SK-N-MC (cell line): Measurements from ENCODE around the gene SPTBN4.

Source experiments
- DNase-seq: peaks from one replicate; pipeline ENCODE4 v3.0.0-alpha.2; 2011; ENCODE audit warnings: low read depth, low spot score
- H3K27ac ChIP-seq: fragments of 200-600 bp; sonication (generic); 2 replicates; pipeline ENCODE4 v1.5.1; 2016; ENCODE audit warnings: mixed run types
- H3K36me3 ChIP-seq: fragments of 200-600 bp; sonication (generic); 2 replicates; pipeline ENCODE4 v1.6.1; 2017; ENCODE audit warnings: antibody characterized with exemption, low read length, mixed read lengths; ENCODE audit not compliant: insufficient read depth
- H3K4me3 ChIP-seq: fragments of 200-600 bp; sonication (generic); 2 replicates; pipeline ENCODE4 v1.5.1; 2016
- H3K9ac ChIP-seq: fragments of 200-600 bp; sonication (generic); 2 replicates; pipeline ENCODE4 v1.8.0; 2017; ENCODE audit warnings: mixed run types, mixed read lengths; ENCODE audit not compliant: insufficient read length
- H3K9me3 ChIP-seq: fragments of 200-600 bp; sonication (generic); 2 replicates; pipeline ENCODE4 v1.6.1; 2017; ENCODE audit warnings: low read depth, mild to moderate bottlenecking, antibody characterized with exemption, low read length, moderate library complexity, mixed read lengths
- EZH2 ChIP-seq: fragments of 200-600 bp; sonication (generic); IDR thresholded peaks from one replicate; pipeline ENCODE4 v1.6.1; 2017; ENCODE audit warnings: antibody characterized with exemption
- FOXP2 ChIP-seq: optimal IDR thresholded peaks from 2 replicates; pipeline ENCODE3; 2011; ENCODE audit warnings: mild to moderate bottlenecking, moderate library complexity; ENCODE audit not compliant: insufficient read depth; ENCODE audit errors: extremely low read length, control extremely low read depth
- POLR2AphosphoS5 ChIP-seq: IDR thresholded peaks from 2 replicates; pipeline ENCODE4 v1.6.1; 2012; ENCODE audit warnings: mild to moderate bottlenecking, low read depth, low read length, borderline replicate concordance

The SPTBN4 gene

GRCh38 chr19:40575326-40575725 is 108.5 kb downstream of the SPTBN4 start:
- Histone ChIP-seq H3K9ac (no peak overlapping the region), H3K27ac (no peak overlapping the region), H3K4me3 (no peak overlapping the region)

GRCh38 chr19:40576151-40576584 is 109.4 kb downstream of the SPTBN4 start:
- Histone ChIP-seq H3K27ac (no peak overlapping the region), H3K4me3 (peak overlapping the region; percentile 88), H3K36me3 (peaks cover 11% of the 10 kb centered on the region; the same call in 1 of the 2 replicates), H3K9me3 (no peaks in the 10 kb centered on the region), H3K9ac (no peak overlapping the region)
- TF ChIP-seq POLR2AphosphoS5, result no peak
- no peak for TF ChIP-seq EZH2
- no peak for TF ChIP-seq FOXP2
- DNase-seq, result no peak

More at GRCh38 chr19:40575326-40575725, 108.5 kb downstream of the SPTBN4 start:
- Histone ChIP-seq H3K9me3 (no peaks in the 10 kb centered on the region), H3K36me3 (peaks cover 8% of the 10 kb centered on the region; the same call in 1 of the 2 replicates)
- no peak for TF ChIP-seq POLR2AphosphoS5
- TF ChIP-seq FOXP2, result no peak
- no peak for TF ChIP-seq EZH2
- no peak for DNase-seq

GRCh38 chr19:40576585-40577451 is 110.0 kb downstream of the SPTBN4 start, which contains the start of gene SHKBP1:
Gene SHKBP1, plus strand, starts transcription at chr19:40576873. Its CDS starts 27 bp downstream, at chr19:40576900.
- DNase-seq, result peak; percentile 66
- H3K9ac ChIP-seq, result peak within 1 kb of the TSS; percentile 80
- H3K36me3 ChIP-seq, result peaks cover 11% of the 10 kb centered on the region; the same call in 1 of the 2 replicates
- peak within 1 kb of the TSS; percentile 88 for H3K4me3 ChIP-seq
- TF ChIP-seq EZH2, result no peak
- TF ChIP-seq POLR2AphosphoS5, result peak; percentile 20; the same call in 1 of the 2 replicates
- no peak for TF ChIP-seq FOXP2
- H3K9me3 ChIP-seq, result no peaks in the 10 kb centered on the region
- peak within 1 kb of the TSS; percentile 45 for H3K27ac ChIP-seq

GRCh38 chr19:40578442-40578908 is 111.7 kb downstream of the SPTBN4 start:
- H3K4me3 ChIP-seq, result no peak overlapping the region
- H3K27ac ChIP-seq, result no peak overlapping the region
- TF ChIP-seq FOXP2 (no peak), EZH2 (no peak), POLR2AphosphoS5 (no peak)
- no peak overlapping the region for H3K9ac ChIP-seq
- DNase-seq, result no peak
- H3K36me3 ChIP-seq, result peaks cover 11% of the 10 kb centered on the region; the same call in 1 of the 2 replicates
- no peaks in the 10 kb centered on the region for H3K9me3 ChIP-seq

GRCh38 chr19:40580619-40581018 is 113.8 kb downstream of the SPTBN4 start:
- no peak for TF ChIP-seq EZH2
- no peak for TF ChIP-seq FOXP2
- TF ChIP-seq POLR2AphosphoS5, result no peak
- no peak for DNase-seq
- no peak overlapping the region for H3K9ac ChIP-seq
- no peaks in the 10 kb centered on the region for H3K9me3 ChIP-seq
- H3K4me3 ChIP-seq, result no peak overlapping the region
- H3K27ac ChIP-seq, result no peak overlapping the region
- H3K36me3 ChIP-seq, result peaks cover 11% of the 10 kb centered on the region; the same call in 1 of the 2 replicates

- Histone ChIP-seq H3K9ac (no peak overlapping the region), H3K4me3 (no peak overlapping the region), H3K27ac (no peak overlapping the region), H3K9me3 (no peaks in the 10 kb centered on the region), H3K36me3 (peaks cover 11% of the 10 kb centered on the region; the same call in 1 of the 2 replicates)
- TF ChIP-seq FOXP2 (no peak), EZH2 (no peak), POLR2AphosphoS5 (no peak)
- DNase-seq, result no peak
Measured at GRCh38 chr19:40581531-40581930, 114.7 kb downstream of the SPTBN4 start.

- Histone ChIP-seq H3K4me3 (no peak overlapping the region), H3K27ac (no peak overlapping the region), H3K9me3 (no peaks in the 10 kb centered on the region), H3K36me3 (peaks cover 11% of the 10 kb centered on the region; the same call in 1 of the 2 replicates), H3K9ac (no peak overlapping the region)
- DNase-seq, result no peak
- TF ChIP-seq EZH2 (no peak), POLR2AphosphoS5 (no peak), FOXP2 (no peak)
Measured at GRCh38 chr19:40582467-40582866, 115.7 kb downstream of the SPTBN4 start.

GRCh38 chr19:40583283-40583682 is 116.5 kb downstream of the SPTBN4 start:
- H3K36me3 ChIP-seq, result peaks cover 9% of the 10 kb centered on the region; the same call in 1 of the 2 replicates
- H3K9ac ChIP-seq, result no peak overlapping the region
- H3K9me3 ChIP-seq, result no peaks in the 10 kb centered on the region
- H3K4me3 ChIP-seq, result no peak overlapping the region
- TF ChIP-seq POLR2AphosphoS5 (no peak), EZH2 (no peak), FOXP2 (no peak)
- DNase-seq, result no peak
- H3K27ac ChIP-seq, result no peak overlapping the region
